NK-92 treated with Interleukin-12 subunit alpha and Interleukin-12 subunit beta, amount 100 ng/mL, for 24 hours (cell line): Measurements from ENCODE around the gene ABCC2.
"Not testable (repeated sequence)": the region's sequence is repeated elsewhere in the genome, so short reads cannot be mapped to it uniquely, and the experiment has no call there.

Source experiments
- DNase-seq: peaks from one replicate; lab custom pipeline; 2025; lab: John Stamatoyannopoulos, UW

Gene ABCC2

GRCh38 chr10:99852481-99853213 lies 70.2 kb downstream of the ABCC2 start:
- no peak for DNase-seq

- no peak for DNase-seq
These were observed 71.2 kb downstream of the ABCC2 start for GRCh38 chr10:99853655-99854054.

GRCh38 chr10:99854860-99855259 lies 72.4 kb downstream of the ABCC2 start:
- DNase-seq = no peak

- no peak for DNase-seq
These were observed 73.1 kb downstream of the ABCC2 start for GRCh38 chr10:99855479-99856071.

- no peak for DNase-seq
These were observed 76.4 kb downstream of the ABCC2 start for GRCh38 chr10:99858849-99859248.

GRCh38 chr10:99859585-99859984 lies 77.1 kb downstream of the ABCC2 start:
- no peak for DNase-seq

GRCh38 chr10:99860466-99860865 lies 78.0 kb downstream of the ABCC2 start:
- DNase-seq = no peak

- DNase-seq = not testable (repeated sequence)
These were observed 81.2 kb downstream of the ABCC2 start for GRCh38 chr10:99863535-99864240.

GRCh38 chr10:99867250-99867649 lies 84.8 kb downstream of the ABCC2 start:
- DNase-seq = not testable (repeated sequence)

- DNase-seq = no peak
These were observed 87.2 kb downstream of the ABCC2 start for GRCh38 chr10:99869581-99870122.

GRCh38 chr10:99870123-99870730 lies 87.8 kb downstream of the ABCC2 start:
- DNase-seq = no peak

- DNase-seq = no peak
These were observed 90.1 kb downstream of the ABCC2 start for GRCh38 chr10:99872367-99873162.

- DNase-seq = no peak
These were observed 91.4 kb downstream of the ABCC2 start for GRCh38 chr10:99873846-99874245.

GRCh38 chr10:99874341-99875085 lies 92.1 kb downstream of the ABCC2 start:
- DNase-seq = no peak

GRCh38 chr10:99875473-99875872 lies 93.0 kb downstream of the ABCC2 start:
- no peak for DNase-seq

- no peak for DNase-seq
These were observed 97.8 kb downstream of the ABCC2 start for GRCh38 chr10:99880080-99880835.

- DNase-seq = no peak
These were observed 98.9 kb downstream of the ABCC2 start for GRCh38 chr10:99881371-99881770.

GRCh38 chr10:99883523-99883922 lies 101.1 kb downstream of the ABCC2 start:
- no peak for DNase-seq

GRCh38 chr10:99888622-99889021 lies 106.2 kb downstream of the ABCC2 start:
- no peak for DNase-seq

- DNase-seq = no peak
These were observed 112.2 kb downstream of the ABCC2 start for GRCh38 chr10:99894613-99895012.
